GM21515 (cell line): ENCODE results near the gene IL4R.
"Not testable (repeated sequence)": the region's sequence is repeated elsewhere in the genome, so short reads cannot be mapped to it uniquely, and the experiment has no call there.

ENCODE experiments used
- ATAC-seq: cut with Tn5 transposase; IDR thresholded peaks from one replicate; pipeline ENCODE4 v1.9.1; 2021; ENCODE audit not compliant: unreplicated experiment

The IL4R gene

GRCh38 chr16:27327586-27327915, 13.8 kb downstream of the IL4R start:
- ATAC-seq: no peak

DNA sequence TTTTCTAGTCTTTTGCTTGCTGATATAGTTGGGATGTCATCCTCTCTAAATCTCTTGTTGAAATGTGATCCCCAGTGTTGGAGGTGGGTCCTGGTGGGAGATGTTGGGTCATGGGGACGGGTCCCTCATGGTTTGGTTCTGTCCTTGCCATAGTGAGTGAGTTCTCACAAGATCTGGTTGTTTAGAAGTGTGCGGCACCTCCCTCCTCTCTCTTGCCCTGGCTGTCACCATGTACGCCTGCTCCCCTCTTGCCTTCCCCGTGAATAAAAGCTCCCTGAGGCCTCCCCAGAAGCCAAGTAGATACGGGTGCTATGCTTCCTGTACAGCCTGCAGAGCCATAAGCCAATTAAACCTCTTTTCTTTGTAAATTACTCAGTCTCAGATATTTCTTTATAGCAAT, 15.2 kb downstream of the IL4R start:
- no peak for ATAC-seq

DNA sequence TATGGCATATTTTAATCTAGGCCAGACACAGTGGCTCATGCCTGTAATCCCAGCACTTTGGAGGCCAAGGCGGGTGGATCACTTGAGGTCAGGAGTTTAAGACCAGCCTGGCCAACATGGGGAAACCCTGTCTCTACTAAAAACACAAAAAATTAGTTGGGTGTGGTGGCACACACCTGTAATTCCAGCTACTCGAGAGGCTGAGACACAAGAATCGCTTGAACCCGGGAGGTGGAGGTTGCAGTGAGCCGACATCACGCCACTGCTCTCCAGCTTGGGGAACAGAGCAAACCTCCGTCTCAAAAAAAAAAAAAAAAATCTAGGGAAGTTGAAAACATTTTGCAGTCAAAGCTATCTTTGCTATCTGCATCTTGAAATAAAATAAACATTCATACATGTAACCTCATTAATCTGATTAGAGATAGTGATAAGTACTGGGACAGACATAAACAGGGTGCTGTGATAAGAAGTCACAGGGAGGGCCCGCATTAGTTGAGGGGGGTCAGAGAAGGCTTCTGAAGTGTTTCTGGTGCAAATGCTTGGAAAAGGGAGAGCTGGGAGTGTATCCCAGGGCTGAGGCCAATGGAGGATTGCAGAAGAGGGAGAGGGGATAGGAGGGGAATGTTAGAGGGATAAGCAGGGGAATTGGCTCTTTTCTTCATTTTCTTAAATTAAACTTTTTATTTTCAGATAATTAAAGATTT, 15.8 kb downstream of the IL4R start:
- ATAC-seq: not testable (repeated sequence)

DNA sequence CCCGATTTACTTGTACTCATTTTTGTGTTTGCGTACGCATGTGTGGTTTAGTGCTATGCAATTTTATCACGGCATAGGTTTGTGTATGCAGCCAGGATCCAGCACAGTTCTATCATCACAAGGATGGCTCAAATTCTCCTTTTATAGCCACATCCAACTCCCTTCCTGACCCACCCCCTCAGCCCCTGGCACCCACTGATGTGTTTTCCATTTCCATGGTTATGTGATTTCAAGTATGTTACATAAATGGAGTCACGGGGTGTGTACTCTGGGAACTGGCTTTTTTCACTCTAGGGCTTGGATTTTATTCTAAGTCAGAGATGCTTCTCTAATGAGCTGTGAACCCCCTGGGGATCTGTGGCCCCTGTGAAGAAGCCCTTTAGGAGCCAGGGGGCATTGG, 16.8 kb downstream of the IL4R start:
- ATAC-seq: no peak

GRCh38 chr16:27332105-27332504, 18.3 kb downstream of the IL4R start:
- no peak for ATAC-seq

DNA sequence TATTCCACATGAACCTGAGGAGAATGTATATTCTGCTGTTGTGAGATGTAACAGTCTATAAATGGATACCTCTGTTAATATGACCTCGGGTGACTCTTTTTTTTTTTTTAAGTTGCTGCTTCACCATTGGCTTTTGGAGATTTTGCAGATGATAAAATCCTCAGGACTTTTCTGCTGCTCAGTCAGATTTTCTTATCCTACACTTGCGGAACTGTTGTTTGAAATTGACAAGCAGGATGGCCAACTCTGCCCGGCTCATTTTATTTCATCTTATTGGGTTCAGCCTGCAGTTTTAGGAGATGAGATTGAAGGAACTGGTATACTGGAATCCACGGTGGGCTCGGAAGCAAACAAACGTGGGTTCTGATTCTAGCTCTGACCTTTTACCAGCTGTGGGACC, 19.3 kb downstream of the IL4R start:
- ATAC-seq: no peak

- ATAC-seq: no peak
Measured at GRCh38 chr16:27333549-27333948, 19.8 kb downstream of the IL4R start.

DNA sequence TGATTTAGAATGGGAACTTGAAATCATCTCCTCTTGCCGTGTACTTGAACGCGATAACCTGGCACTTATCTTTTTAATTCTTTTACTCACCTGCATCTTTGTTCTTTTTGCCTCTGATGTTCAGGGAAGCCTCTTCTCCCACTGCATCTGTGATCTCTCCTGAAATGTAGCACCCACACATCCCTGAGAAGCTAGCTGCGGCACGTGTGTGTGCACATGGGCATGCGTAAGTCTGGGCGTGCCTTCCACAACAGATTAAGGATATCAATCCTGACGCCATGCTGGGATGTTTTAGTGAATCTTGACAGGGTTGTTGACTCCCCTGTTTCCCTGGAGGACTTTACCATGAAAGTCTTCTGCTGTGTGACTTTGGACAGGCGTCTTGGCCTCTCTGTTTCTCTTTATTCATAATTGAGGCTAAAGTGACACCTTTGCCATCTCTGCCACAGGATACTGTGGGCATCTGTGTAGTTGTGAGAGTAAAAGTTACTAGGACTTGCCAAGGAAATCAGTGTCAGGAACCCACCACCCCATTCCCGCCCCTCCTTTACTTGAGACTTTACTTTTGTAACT, 20.5 kb downstream of the IL4R start:
- no peak for ATAC-seq

GRCh38 chr16:27334838-27335237, 21.1 kb downstream of the IL4R start:
- ATAC-seq: no peak

- no peak for ATAC-seq
Measured at GRCh38 chr16:27335349-27336053, 21.7 kb downstream of the IL4R start.

GRCh38 chr16:27337024-27337423, 23.2 kb downstream of the IL4R start:
- no peak for ATAC-seq

DNA sequence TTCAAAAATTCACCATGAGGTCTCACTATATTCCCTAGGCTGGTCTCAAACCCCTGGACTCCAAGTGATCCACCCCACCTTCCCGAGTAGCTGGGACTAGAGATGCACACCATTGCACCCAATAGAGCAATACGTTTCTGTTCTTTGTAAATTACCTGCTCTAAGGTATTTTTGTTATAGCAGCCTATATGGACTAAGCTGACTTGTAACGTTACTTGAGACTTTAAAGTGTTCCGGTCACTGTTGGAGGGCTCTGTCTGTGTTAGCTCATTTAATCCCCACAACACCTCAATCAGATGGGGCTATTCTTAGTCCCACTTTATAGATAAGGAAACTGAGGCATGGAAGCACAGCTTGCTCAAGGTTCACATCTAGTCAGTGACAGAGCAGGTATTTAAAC, 25.4 kb downstream of the IL4R start:
- no peak for ATAC-seq

DNA sequence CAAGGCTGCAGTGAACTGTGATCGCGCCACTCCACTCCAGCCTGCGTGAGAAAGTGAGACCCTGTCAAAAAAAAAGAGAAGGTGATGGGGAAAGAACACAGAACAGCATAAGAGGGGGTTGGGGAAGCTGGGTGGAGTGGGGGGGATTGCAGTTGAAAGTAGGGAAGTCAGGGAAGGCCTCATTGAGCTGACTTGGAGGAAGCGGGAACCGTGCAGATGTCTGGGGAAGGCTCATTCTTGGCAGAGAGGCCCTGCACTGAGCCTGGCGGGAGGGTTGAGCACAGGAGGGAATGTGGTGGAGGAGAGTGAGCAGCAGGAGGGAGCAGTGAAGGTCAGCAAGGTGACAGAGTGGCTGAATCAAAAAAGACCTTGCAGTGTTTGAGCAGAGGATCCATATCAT, 26.9 kb downstream of the IL4R start:
- no peak for ATAC-seq

- ATAC-seq: no peak
Measured at GRCh38 chr16:27341549-27341948, 27.8 kb downstream of the IL4R start.

DNA sequence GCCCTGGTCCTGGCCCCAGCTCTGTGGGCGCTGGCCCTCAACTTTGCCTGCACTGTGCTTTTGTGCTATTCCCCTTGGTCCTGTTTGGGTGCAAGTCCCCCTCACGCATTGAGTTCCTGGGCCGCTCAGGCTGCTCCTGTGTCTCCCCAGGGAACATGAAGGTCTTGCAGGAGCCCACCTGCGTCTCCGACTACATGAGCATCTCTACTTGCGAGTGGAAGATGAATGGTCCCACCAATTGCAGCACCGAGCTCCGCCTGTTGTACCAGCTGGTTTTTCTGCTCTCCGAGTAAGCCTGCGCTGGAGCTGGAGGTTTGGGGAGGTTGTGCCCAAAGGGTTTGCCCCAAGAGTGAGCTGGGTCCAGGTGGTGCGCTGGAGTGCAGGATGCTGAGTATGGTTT, 28.2 kb downstream of the IL4R start:
- ATAC-seq: no peak

DNA sequence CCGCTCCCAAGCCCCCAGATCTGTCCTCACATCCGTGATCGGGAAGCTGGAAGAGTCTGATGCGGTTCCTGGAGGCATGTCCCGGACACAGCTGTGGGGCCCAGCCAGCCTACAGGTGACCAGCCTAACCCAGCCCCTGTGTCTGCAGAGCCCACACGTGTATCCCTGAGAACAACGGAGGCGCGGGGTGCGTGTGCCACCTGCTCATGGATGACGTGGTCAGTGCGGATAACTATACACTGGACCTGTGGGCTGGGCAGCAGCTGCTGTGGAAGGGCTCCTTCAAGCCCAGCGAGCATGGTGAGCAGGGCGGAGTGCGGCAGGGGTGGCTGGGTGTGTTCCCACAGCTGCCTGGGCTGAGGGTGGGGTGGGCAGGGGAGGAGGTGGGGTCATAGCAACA, 30.9 kb downstream of the IL4R start:
- ATAC-seq: no peak

DNA sequence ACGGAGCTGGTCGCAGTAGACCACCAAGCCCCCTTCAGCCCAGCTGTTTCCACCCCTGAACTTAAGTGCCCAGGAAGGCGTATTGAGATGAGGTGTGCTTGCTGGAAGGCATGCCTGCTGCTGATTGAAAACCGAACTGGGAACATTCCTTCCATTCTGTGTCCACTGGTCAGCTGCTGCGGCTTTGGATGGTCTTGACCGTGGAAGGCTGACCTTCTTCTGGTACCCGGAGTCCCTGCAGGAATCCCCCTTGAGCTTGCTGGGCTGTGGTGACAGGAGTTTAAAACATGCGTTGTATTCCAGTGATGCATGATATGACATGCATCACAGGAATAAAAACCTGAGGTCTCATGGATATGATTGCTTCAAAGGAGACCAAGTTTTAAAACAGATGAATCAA, 31.4 kb downstream of the IL4R start:
- ATAC-seq: no peak

DNA sequence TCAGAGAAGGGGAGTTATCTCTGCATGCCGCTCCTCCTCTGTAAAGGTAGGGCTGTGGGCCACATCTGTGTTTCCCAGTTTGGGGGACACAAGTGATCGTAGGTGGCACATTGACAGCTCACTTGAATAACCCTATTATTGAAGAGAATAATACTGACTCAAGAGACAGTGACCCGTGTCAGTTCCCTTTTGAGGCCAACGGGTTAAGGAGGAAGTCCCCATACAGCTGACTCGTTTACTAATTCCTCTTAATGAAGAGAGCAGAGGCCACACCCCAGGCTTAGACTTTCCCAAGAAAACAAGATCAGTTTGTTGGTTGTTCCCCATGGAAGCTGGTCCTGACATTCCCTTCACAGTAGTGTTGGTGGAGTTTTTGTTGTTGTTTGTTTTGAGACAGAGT, 33.0 kb downstream of the IL4R start:
- no peak for ATAC-seq

DNA sequence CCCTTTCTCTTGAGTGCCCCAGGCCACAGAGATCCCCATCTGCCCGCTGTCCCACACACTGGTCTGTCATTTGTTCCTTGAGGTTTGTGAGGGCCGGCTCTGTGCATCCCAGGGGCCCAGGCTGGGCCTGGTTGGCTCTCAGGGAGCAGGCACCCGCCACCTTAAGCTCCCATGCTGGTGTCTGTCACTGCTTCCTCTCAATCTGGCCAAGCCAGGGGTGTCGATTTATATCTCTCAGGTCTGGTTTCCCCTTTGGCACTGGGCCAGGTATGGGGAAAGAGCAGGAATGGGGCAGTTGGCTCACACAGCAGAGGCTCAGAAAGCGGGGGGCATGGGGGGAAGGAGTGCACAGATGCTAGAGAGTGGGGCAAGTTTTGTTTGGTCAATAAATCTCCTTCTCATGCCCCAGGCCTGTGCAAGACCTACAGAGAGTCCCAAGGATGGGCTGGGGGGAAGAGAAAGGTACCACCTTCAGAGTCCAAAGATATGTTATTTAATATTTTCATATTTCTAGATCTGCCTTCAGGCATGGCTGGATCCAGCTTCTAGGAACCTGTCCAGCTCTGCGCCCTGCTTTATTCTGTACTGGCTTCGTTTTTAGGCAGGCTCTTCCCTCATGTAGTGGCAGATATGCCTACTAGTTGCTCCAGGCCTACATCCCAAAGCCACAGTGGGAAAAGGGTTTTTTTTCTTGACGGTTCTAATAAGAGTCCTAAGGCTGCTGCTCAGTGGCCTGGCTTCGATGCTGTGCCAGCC, 34.3 kb downstream of the IL4R start:
- no peak for ATAC-seq

- no peak for ATAC-seq
Measured at GRCh38 chr16:27349276-27349675, 35.5 kb downstream of the IL4R start.

- no peak for ATAC-seq
Measured at GRCh38 chr16:27350006-27350405, 36.2 kb downstream of the IL4R start.

DNA sequence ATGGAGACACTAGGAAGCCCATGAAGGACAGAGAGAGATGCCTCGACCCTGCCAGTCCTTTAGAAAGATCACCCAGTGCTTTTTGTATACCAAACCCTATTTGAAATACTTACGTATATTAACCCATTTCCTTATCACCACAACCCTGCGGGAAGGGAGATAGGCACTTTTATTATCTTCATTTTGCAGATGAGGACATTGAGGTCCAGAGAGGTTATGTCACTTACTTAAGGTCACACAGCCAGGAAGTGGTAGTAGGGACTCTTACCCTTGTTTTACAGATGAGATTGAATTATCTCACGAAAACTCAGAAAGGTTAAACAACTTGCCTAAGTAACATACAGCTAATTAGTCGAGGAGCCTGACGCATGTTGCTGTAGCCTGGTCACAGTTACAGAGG, 38.2 kb downstream of the IL4R start:
- no peak for ATAC-seq
